ENCODE data around the gene NAT10.
A peak's percentile ranks its signal among the peaks of the same experiment; 100 is the strongest.

NAT10 gene

DNA sequence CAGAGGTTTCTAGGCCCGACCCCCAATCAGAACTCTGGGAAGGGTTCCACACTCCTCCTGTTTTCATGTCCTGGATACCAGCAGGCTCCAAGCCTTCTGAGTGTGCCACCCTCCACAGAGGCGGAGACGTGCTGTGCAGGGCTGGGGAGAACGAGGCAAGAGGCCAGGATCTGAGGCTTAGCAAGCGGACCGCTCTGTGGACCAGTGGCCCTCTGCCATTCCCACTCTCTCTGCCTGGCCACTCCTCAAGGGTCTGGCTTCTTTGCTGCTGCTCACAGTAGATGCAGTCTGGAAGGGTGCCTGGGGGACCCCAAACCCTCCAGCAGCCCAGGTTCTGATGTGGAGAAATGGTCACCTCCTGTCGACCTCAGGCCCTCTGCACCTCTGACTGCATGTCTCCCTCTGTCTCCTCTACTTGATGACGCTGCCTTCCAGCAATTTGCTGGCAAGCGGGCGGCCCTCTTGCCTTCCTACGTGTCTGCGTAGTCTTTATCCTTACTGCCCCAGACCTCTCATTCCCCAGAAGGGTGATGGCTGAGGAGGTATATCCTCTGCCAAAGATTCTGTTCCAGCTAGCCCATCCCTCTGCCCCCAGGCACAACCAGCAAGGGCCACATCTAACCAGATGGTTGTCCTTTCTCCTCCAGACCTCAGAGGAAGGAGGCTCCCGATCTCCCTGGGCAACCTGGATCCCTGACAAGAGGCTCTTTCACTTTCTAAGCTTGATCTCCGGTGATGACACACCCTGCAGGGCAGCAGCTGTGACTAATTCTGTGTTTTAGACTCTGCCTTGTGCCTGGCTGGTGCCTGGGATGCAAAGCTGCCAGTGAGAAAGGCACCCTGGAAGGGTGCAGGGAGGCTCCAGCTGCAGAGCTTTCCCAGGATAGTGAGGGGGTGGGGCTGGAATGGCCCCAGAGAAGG is 87.3 kb downstream of the NAT10 start:
- peak; percentile 92 for DNase-seq (ENCODE audit: low spot score)
- ChIA-PET CTCF (interaction anchor here (0.7 to 1.5 kb wide), 2 partner anchors 18 to 42 kb away, joined by 3 to 9 read pairs; no protein-coding TSS in a partner anchor), POLR2A (ENCODE audit: low non-redundant PET) (no interaction called here)
- H3K27ac ChIP-seq, result peak overlapping the region; percentile 98
- TF ChIP-seq, protein P1, sequence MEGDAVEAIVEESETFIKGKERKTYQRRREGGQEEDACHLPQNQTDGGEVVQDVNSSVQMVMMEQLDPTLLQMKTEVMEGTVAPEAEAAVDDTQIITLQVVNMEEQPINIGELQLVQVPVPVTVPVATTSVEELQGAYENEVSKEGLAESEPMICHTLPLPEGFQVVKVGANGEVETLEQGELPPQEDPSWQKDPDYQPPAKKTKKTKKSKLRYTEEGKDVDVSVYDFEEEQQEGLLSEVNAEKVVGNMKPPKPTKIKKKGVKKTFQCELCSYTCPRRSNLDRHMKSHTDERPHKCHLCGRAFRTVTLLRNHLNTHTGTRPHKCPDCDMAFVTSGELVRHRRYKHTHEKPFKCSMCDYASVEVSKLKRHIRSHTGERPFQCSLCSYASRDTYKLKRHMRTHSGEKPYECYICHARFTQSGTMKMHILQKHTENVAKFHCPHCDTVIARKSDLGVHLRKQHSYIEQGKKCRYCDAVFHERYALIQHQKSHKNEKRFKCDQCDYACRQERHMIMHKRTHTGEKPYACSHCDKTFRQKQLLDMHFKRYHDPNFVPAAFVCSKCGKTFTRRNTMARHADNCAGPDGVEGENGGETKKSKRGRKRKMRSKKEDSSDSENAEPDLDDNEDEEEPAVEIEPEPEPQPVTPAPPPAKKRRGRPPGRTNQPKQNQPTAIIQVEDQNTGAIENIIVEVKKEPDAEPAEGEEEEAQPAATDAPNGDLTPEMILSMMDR (conservative IDR thresholded peaks at IDR 0.05; ENCODE audit: low read depth), result no peak

GRCh38 chr11:34194576-34195335 is 89.3 kb downstream of the NAT10 start:
- CTCF ChIA-PET, result interaction anchor here (0.7 kb wide), 1 partner anchor 32 kb away, joined by 3 read pairs; no protein-coding TSS in a partner anchor
- POLR2A ChIA-PET (ENCODE audit: low non-redundant PET), result no interaction called here
- no peak for DNase-seq (ENCODE audit: low spot score)
- TF ChIP-seq, protein P1 (conservative IDR thresholded peaks at IDR 0.05; ENCODE audit: low read depth), result no peak
- peak overlapping the region; percentile 98 for H3K27ac ChIP-seq

Data from RWPE1 (cell line).